Esophagus muscularis mucosa (tissue), 4 donors: ENCODE data around the gene IKZF2. TPM values are rescaled to one million over a fixed set of nuclear protein-coding genes. Genes with fewer than 3 reads are reported as not detected.

Experiments
- DNase-seq: peaks from one replicate; pipeline ENCODE4 v3.0.0-alpha.2; 2017; ENCODE audit errors: extremely low spot score
- H3K27ac ChIP-seq, 4 donors: fragments of 200-600 bp; sonication (generic); replicated peaks in 1 of 4; 1 replicate in 3 of 4; 2 replicates in 1 of 4; pipeline ENCODE4 v1.5.1; 2016 to 2019; ENCODE audit warnings: mild to moderate bottlenecking in 1 of 4
- H3K27me3 ChIP-seq, 4 donors: fragments of 200-600 bp; sonication (generic); one replicate each; pipeline versions ENCODE4 v1.5.1 to v1.6.0; 2016 to 2019
- H3K36me3 ChIP-seq, 4 donors: fragments of 200-600 bp; sonication (generic); one replicate each; pipeline ENCODE4 v1.5.1; 2016 to 2019
- H3K4me1 ChIP-seq, 4 donors: fragments of 200-600 bp; sonication (generic); one replicate each; pipeline ENCODE4 v1.5.1; 2016 to 2019
- H3K4me3 ChIP-seq, 4 donors: fragments of 200-600 bp; sonication (generic); 1 replicate in 2 of 4; 2 replicates in 2 of 4; pipeline ENCODE4 v1.5.1; 2016 to 2019; ENCODE audit warnings: mild to moderate bottlenecking in 4 of 4, moderate library complexity in 1 of 4
- H3K9me3 ChIP-seq, 4 donors: fragments of 200-600 bp; sonication (generic); 1 replicate in 3 of 4; 2 replicates in 1 of 4; pipeline ENCODE4 v1.5.1; 2016 to 2019
- CTCF ChIP-seq, 3 experiments: fragments of 200-600 bp in 2 of 3; fragments of 450-650 bp in 1 of 3; sonication (generic) in 2 of 3; IDR thresholded peaks; one replicate each; pipeline ENCODE4 v1.5.1; 2017 to 2019; ENCODE audit warnings: antibody characterized with exemption in 3 of 3, mild to moderate bottlenecking in 2 of 3, moderate library complexity in 1 of 3
- EP300 ChIP-seq: sonication (generic); formaldehyde crosslinking; IDR thresholded peaks from one replicate; pipeline ENCODE4 v1.6.1; 2017; ENCODE audit warnings: antibody characterized with exemption
- POLR2A ChIP-seq: fragments of 450-650 bp; IDR thresholded peaks from one replicate; pipeline ENCODE4 v1.6.1; 2017; ENCODE audit warnings: antibody characterized with exemption, moderate library complexity, mild to moderate bottlenecking, low read depth
- POLR2AphosphoS5 ChIP-seq, 2 donors: sonication (generic); formaldehyde crosslinking; IDR thresholded peaks; one replicate each; pipeline ENCODE4 v1.6.1; 2017; ENCODE audit warnings: antibody characterized with exemption in 2 of 2
- WGBS: methylation state at CpG from one replicate; pipeline ENCODE4 v1.1.5; 2018; 5-methylcytosine and 5-hydroxymethylcytosine counted together
- intact Hi-C: fragments of 100-400 bp; cut with DNase I; formaldehyde crosslinking; loops from one replicate; pipeline ENCODE4 v1.15.1; 2023
- total RNA-seq, 4 donors: library from RNA; depleted of rRNA; stranded (reverse); fragments of >200 nt; gene quantifications; one replicate each; pipeline versions ENCODE4 v1.1.0 to v1.2.1, GENCODE V29; 2016

The IKZF2 gene
- total RNA-seq, 4 donors from 2014 or later: 6.5 to 11.2 (median 8.8) TPM

- Histone ChIP-seq H3K4me3 (no peak overlapping the region), H3K9me3 (no peaks in the 10 kb centered on the region), H3K4me1 (peaks cover 0 to 9% (median 5%) of the 10 kb centered on the region in 4 donors), H3K27me3 (no peaks in the 10 kb centered on the region), H3K27ac (no peak overlapping the region), H3K36me3 (no peaks in the 10 kb centered on the region)
- intact Hi-C loops: no loop called here
- DNase-seq: no peak
- TF ChIP-seq POLR2AphosphoS5 (IDR thresholded peaks at IDR 0.05) (no peak), CTCF (IDR thresholded peaks at IDR 0.05) (no peak), POLR2A (no peak), EP300 (no peak)
- 79% methylated on average over 5 of the region's 5 CpGs for WGBS
These were observed 22.1 kb downstream of the IKZF2 start for GRCh38 chr2:213129311-213129710.

DNA sequence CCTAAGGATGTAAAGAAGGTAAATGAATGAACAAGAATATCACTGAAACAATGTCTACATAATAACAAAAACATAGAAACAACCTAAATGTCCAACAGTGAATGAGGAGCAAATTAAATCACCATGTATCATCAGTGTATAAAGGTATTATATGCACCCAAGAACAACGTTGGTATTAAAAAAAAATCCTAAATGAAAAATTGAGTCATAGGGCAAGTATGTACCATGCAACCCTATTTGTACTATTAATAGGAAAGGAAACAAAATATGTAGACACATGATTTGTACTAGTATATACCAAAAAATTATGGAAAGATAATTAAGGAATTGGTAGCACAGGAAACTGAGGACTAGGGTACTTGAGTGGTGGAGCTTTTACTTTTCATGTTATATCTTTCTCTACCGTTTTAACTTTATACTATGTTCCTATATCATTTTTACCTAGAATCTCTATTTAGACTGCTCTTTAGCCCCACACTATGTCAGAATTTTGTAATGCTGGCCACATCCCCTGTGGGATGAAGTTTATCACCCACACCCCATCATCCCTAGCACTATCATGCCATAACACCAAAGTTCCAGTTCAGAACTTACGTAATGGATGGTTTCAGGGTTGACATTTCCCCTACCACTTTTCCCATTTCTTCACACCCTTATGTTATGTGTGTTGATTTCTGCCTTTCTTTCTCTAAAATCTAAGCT, 25.6 kb downstream of the IKZF2 start:
- no peaks in the 10 kb centered on the region for H3K27me3 ChIP-seq
- no peaks in the 10 kb centered on the region for H3K36me3 ChIP-seq
- H3K4me1 ChIP-seq: peaks cover 4 to 14% (median 11%) of the 10 kb centered on the region in 4 donors
- H3K27ac ChIP-seq: no peak overlapping the region
- intact Hi-C loops: no loop called here
- no peak for DNase-seq
- no peak overlapping the region for H3K4me3 ChIP-seq
- 69% methylated on average over 3 of the region's 3 CpGs for WGBS
- TF ChIP-seq POLR2AphosphoS5 (IDR thresholded peaks at IDR 0.05): no peak
- no peak for TF ChIP-seq POLR2A
- no peak for TF ChIP-seq CTCF (IDR thresholded peaks at IDR 0.05)
- no peak for TF ChIP-seq EP300
- no peaks in the 10 kb centered on the region for H3K9me3 ChIP-seq

DNA sequence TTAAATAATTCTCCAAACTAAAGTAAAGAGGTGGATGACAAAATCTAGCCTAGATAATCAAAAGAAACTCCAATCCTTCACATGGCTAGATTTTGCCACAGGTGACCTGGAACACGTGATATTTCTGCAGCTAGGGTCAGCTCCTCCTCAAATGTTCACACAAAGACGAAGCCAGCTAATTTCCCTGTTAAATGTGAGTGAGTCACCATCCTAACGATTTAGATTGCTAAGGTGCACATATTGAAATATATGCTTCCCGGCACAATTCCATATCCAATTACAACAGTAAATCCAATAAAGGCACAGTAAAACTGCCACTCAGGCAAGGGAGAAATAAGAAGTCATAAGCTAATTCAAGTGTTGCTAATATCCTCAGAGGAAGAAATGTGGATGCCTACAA, 28.7 kb downstream of the IKZF2 start:
- Histone ChIP-seq H3K9me3 (no peaks in the 10 kb centered on the region), H3K27ac (no peak overlapping the region), H3K4me1 (peaks cover 10 to 34% (median 29%) of the 10 kb centered on the region in 4 donors), H3K4me3 (no peak overlapping the region), H3K36me3 (no peaks in the 10 kb centered on the region), H3K27me3 (no peaks in the 10 kb centered on the region)
- intact Hi-C loops: no loop called here
- no peak for DNase-seq
- WGBS: 91% methylated on average over 4 of the region's 4 CpGs
- TF ChIP-seq CTCF (IDR thresholded peaks at IDR 0.05): no peak
- TF ChIP-seq POLR2AphosphoS5 (IDR thresholded peaks at IDR 0.05): no peak
- no peak for TF ChIP-seq POLR2A
- TF ChIP-seq EP300: no peak

- Histone ChIP-seq H3K27ac (no peak overlapping the region), H3K4me3 (no peak overlapping the region), H3K27me3 (no peaks in the 10 kb centered on the region), H3K36me3 (no peaks in the 10 kb centered on the region), H3K4me1 (peaks cover 10 to 34% (median 29%) of the 10 kb centered on the region in 4 donors), H3K9me3 (no peaks in the 10 kb centered on the region)
- DNase-seq: no peak
- intact Hi-C loops: no loop called here
- TF ChIP-seq CTCF (IDR thresholded peaks at IDR 0.05) (no peak), POLR2A (no peak), POLR2AphosphoS5 (IDR thresholded peaks at IDR 0.05) (no peak), EP300 (no peak)
These were observed 29.7 kb downstream of the IKZF2 start for GRCh38 chr2:213121690-213122089.
